Measurements from ENCODE around the gene SYCP2. TPM values are rescaled to one million over a fixed set of nuclear protein-coding genes. Genes with fewer than 3 reads are reported as not detected.

The SYCP2 gene
- total and polyA plus RNA-seq, 2 of the 8 experiments (the other 6 are each of a cell fraction or from before 2014, with no cell fraction given): 0.02 to 0.50 TPM

GRCh38 chr20:59828125-59829053 is 105.0 kb downstream of the SYCP2 start (continued):
- no peak for TF ChIP-seq EZH2 (IDR thresholded peaks at IDR 0.05; ENCODE audit: low read depth, low read length, severe bottlenecking)
- TF ChIP-seq SIN3A (conservative IDR thresholded peaks at IDR 0.05 in 1 of 2, IDR thresholded peaks at IDR 0.05 in 1 of 2; ENCODE audit: low read depth in 1 of 2, low read length in 2 of 2): no peak

Data from H1 (cell line).